Transverse colon (tissue), 4 donors: ENCODE data around the gene LTBP4. TPM values are rescaled to one million over a fixed set of nuclear protein-coding genes. Genes with fewer than 3 reads are reported as not detected.

Experiments
- DNase-seq: peaks from one replicate; pipeline ENCODE4 v3.0.0-alpha.2; 2019
- H3K27ac ChIP-seq, 4 donors: fragments of 200-600 bp; sonication (generic); 2 replicates each; pipeline ENCODE4 v1.5.1; 2016 to 2018; ENCODE audit warnings: inconsistent platforms in 4 of 4
- H3K27me3 ChIP-seq: fragments of 200-600 bp; sonication (generic); 2 replicates; pipeline ENCODE4 v1.5.1; 2017; ENCODE audit warnings: inconsistent platforms
- H3K36me3 ChIP-seq, 4 donors: fragments of 200-600 bp; sonication (generic); 2 replicates each; pipeline ENCODE4 v1.5.1; 2017 to 2019; ENCODE audit warnings: inconsistent platforms in 4 of 4
- H3K4me1 ChIP-seq, 4 donors: fragments of 200-600 bp; sonication (generic); 2 replicates each; pipeline ENCODE4 v1.5.1; 2017 to 2020; ENCODE audit warnings: inconsistent platforms in 4 of 4
- H3K4me3 ChIP-seq, 4 donors: fragments of 200-600 bp; sonication (generic); 1 replicate in 1 of 4; 2 replicates in 3 of 4; pipeline versions ENCODE4 v1.5.1 to v1.6.1; 2017 to 2019; ENCODE audit warnings: inconsistent platforms in 4 of 4
- H3K9me3 ChIP-seq, 2 donors: fragments of 200-600 bp; sonication (generic); 2 replicates each; pipeline ENCODE4 v1.5.1; 2017 to 2019; ENCODE audit warnings: inconsistent platforms in 2 of 2
- CTCF ChIP-seq, 5 experiments: fragments of 200-600 bp in 3 of 5; fragments of 450-650 bp in 2 of 5; sonication (generic) in 3 of 5; IDR thresholded peaks; 1 replicate in 2 of 5; 2 replicates in 3 of 5; pipeline ENCODE4 v1.5.1; 2016 to 2017; ENCODE audit warnings: antibody characterized with exemption in 5 of 5, inconsistent platforms in 3 of 5, mild to moderate bottlenecking in 2 of 5, moderate library complexity in 1 of 5
- EP300 ChIP-seq: sonication (generic); formaldehyde crosslinking; IDR thresholded peaks from one replicate; pipeline ENCODE4 v1.6.1; 2017; ENCODE audit warnings: antibody characterized with exemption, low read depth
- POLR2A ChIP-seq: fragments of 450-650 bp; IDR thresholded peaks from one replicate; pipeline ENCODE4 v1.6.1; 2016; ENCODE audit warnings: antibody characterized with exemption, mild to moderate bottlenecking, moderate library complexity
- POLR2AphosphoS5 ChIP-seq, 3 donors: sonication (generic); formaldehyde crosslinking; IDR thresholded peaks; one replicate each; pipeline ENCODE4 v1.6.1; 2016; ENCODE audit warnings: antibody characterized with exemption in 3 of 3
- WGBS, 2 donors: methylation state at CpG; one replicate each; pipeline ENCODE4 v1.1.5; 2018; ENCODE audit warnings: low coverage in 1 of 2; 5-methylcytosine and 5-hydroxymethylcytosine counted together
- in situ Hi-C, 4 donors: fragments of 200-750 bp; cut with MboI; loops; one replicate each; pipeline versions ENCODE4 v1.15.0 to v1.15.1; 2017; ENCODE audit warnings: low sequenced_read_pairs in 3 of 4, low pct_ligation_motif_present in 1 of 4, low pct_unique_long_range_greater_than_20kb in 1 of 4
- intact Hi-C: fragments of 100-400 bp; cut with DNase I; formaldehyde crosslinking; loops from one replicate; pipeline ENCODE4 v1.15.1; 2023; ENCODE audit warnings: low total_unique reads
- total RNA-seq, 4 donors: library from RNA; depleted of rRNA; stranded (reverse); fragments of >200 nt; gene quantifications; one replicate each; pipeline ENCODE4 v1.1.0, GENCODE V29; 2016

LTBP4 gene
- total RNA-seq, 4 donors from 2014 or later: 122 to 477 (median 253) TPM

GRCh38 chr19:40630571-40631160 lies 29.5 kb downstream of the LTBP4 start:
- Histone ChIP-seq H3K27ac (no peak overlapping the region), H3K36me3 (peaks cover 0 to 2% (median 0%) of the 10 kb centered on the region in 4 donors), H3K27me3 (peaks cover 5% of the 10 kb centered on the region), H3K4me1 (peaks cover 0 to 9% (median 4%) of the 10 kb centered on the region in 4 donors), H3K9me3 (no peaks in the 10 kb centered on the region), H3K4me3 (no peak overlapping the region)
- 54 to 66% methylated on average over 8 to 16 of the region's 16 CpGs for WGBS, 2 donors
- TF ChIP-seq POLR2AphosphoS5 (IDR thresholded peaks at IDR 0.05) (no peak), CTCF (IDR thresholded peaks at IDR 0.05) (no peak), POLR2A (no peak), EP300 (no peak)
- intact Hi-C loops: loop anchor here (10.0 kb wide), 1 partner anchor 106 kb away; no protein-coding TSS in a partner anchor
- DNase-seq: no peak
- in situ Hi-C loops: loop anchor here in 1 of 4 donors (10.0 kb wide), 1 partner anchor 86 kb away; no protein-coding TSS in a partner anchor

GRCh38 chr19:40632311-40633036 lies 31.3 kb downstream of the LTBP4 start:
- Histone ChIP-seq H3K4me1 (peaks cover 0 to 9% (median 4%) of the 10 kb centered on the region in 4 donors), H3K36me3 (no peaks in the 10 kb centered on the region), H3K27ac (no peak overlapping the region), H3K9me3 (no peaks in the 10 kb centered on the region), H3K27me3 (peaks cover 5% of the 10 kb centered on the region), H3K4me3 (no peak overlapping the region)
- DNase-seq: no peak
- intact Hi-C loops: loop anchor here (10.0 kb wide), 1 partner anchor 108 kb away; no protein-coding TSS in a partner anchor
- WGBS, 2 donors: 91% methylated on average over 3 of the region's 3 CpGs; no CpG with 5 or more reads in 1 of the 2 donors
- TF ChIP-seq CTCF (IDR thresholded peaks at IDR 0.05): no peak
- no peak for TF ChIP-seq EP300
- no peak for TF ChIP-seq POLR2AphosphoS5 (IDR thresholded peaks at IDR 0.05)
- no peak for TF ChIP-seq POLR2A
- in situ Hi-C loops: loop anchor here in 1 of 4 donors (10.0 kb wide), 1 partner anchor 88 kb away; no protein-coding TSS in a partner anchor

- H3K4me1 ChIP-seq: peaks cover 0 to 9% (median 4%) of the 10 kb centered on the region in 4 donors
- H3K27me3 ChIP-seq: peaks cover 5% of the 10 kb centered on the region
- no peak overlapping the region for H3K27ac ChIP-seq
- TF ChIP-seq POLR2A (no peak), EP300 (no peak), POLR2AphosphoS5 (IDR thresholded peaks at IDR 0.05) (no peak), CTCF (IDR thresholded peaks at IDR 0.05) (no peak)
- DNase-seq: no peak
- no peaks in the 10 kb centered on the region for H3K9me3 ChIP-seq
- intact Hi-C loops (loop anchor here (10.0 kb wide), 1 partner anchor 108 kb away; no protein-coding TSS in a partner anchor), in situ Hi-C loops (loop anchor here in 1 of 4 donors (10.0 kb wide), 1 partner anchor 88 kb away; no protein-coding TSS in a partner anchor)
- no peak overlapping the region for H3K4me3 ChIP-seq
- H3K36me3 ChIP-seq: no peaks in the 10 kb centered on the region
- 81 to 89% methylated on average over 3 to 5 of the region's 5 CpGs for WGBS, 2 donors
These were observed 32.0 kb downstream of the LTBP4 start for GRCh38 chr19:40633207-40633606.

GRCh38 chr19:40638327-40638726 lies 37.2 kb downstream of the LTBP4 start:
- Histone ChIP-seq H3K27me3 (peaks cover 5% of the 10 kb centered on the region), H3K4me3 (no peak overlapping the region), H3K27ac (no peak overlapping the region), H3K9me3 (no peaks in the 10 kb centered on the region), H3K36me3 (no peaks in the 10 kb centered on the region), H3K4me1 (peaks cover 0 to 19% (median 4%) of the 10 kb centered on the region in 4 donors)
- no peak for TF ChIP-seq EP300
- no peak for TF ChIP-seq POLR2AphosphoS5 (IDR thresholded peaks at IDR 0.05)
- no peak for TF ChIP-seq CTCF (IDR thresholded peaks at IDR 0.05)
- TF ChIP-seq POLR2A: no peak
- intact Hi-C loops (loop anchor here (10.0 kb wide), 1 partner anchor 114 kb away; no protein-coding TSS in a partner anchor), in situ Hi-C loops (loop anchor here in 1 of 4 donors (10.0 kb wide), 1 partner anchor 94 kb away; no protein-coding TSS in a partner anchor)
- WGBS, 2 donors: 13 to 50% methylated on average over 1 of the region's 1 CpG
- no peak for DNase-seq
